ENCODE data around the gene DNAJC4.

The DNAJC4 gene

GRCh38 chr11:64229090-64229743 is 1.1 kb upstream of the DNAJC4 start:
- in situ Hi-C loops (cut with HindIII; ENCODE audit: low pct_ligation_motif_present, low sequenced_read_pairs), result no loop called here
- DNase-seq, result no peak

GRCh38 chr11:64229744-64230170 is 591 bp upstream of the DNAJC4 start:
- Histone ChIP-seq H3K27me3 (replicated peaks) (no peaks in the 10 kb centered on the region), H3K4me3 (ENCODE audit: low read depth, low read length) (peak overlapping the region; percentile 74), H3K36me3 (replicated peaks) (no peaks in the 10 kb centered on the region), H3K27ac (no peak overlapping the region)
- TF ChIP-seq CTCF (IDR thresholded peaks at IDR 0.05; ENCODE audit: low read depth, low read length, missing control alignments), result no peak
- in situ Hi-C loops (cut with HindIII; ENCODE audit: low pct_ligation_motif_present, low sequenced_read_pairs), result no loop called here
- no peak for DNase-seq

More at GRCh38 chr11:64229090-64229743, 1.1 kb upstream of the DNAJC4 start:
- Histone ChIP-seq H3K4me3 (ENCODE audit: low read depth, low read length) (no peak overlapping the region), H3K27me3 (replicated peaks) (no peaks in the 10 kb centered on the region), H3K36me3 (replicated peaks) (no peaks in the 10 kb centered on the region), H3K27ac (no peak overlapping the region)
- TF ChIP-seq CTCF (IDR thresholded peaks at IDR 0.05; ENCODE audit: low read depth, low read length, missing control alignments), result no peak

GRCh38 chr11:64230985-64231365 is 627 bp downstream of the DNAJC4 start:
- no peak for DNase-seq
- no peak overlapping the region for H3K27ac ChIP-seq
- peak overlapping the region; percentile 74 for H3K4me3 ChIP-seq (ENCODE audit: low read depth, low read length)
- no peak for TF ChIP-seq CTCF (IDR thresholded peaks at IDR 0.05; ENCODE audit: low read depth, low read length, missing control alignments)
- no peaks in the 10 kb centered on the region for H3K36me3 ChIP-seq (replicated peaks)
- H3K27me3 ChIP-seq (replicated peaks), result no peaks in the 10 kb centered on the region
- in situ Hi-C loops (cut with HindIII; ENCODE audit: low pct_ligation_motif_present, low sequenced_read_pairs), result no loop called here

- no peaks in the 10 kb centered on the region for H3K27me3 ChIP-seq (replicated peaks)
- in situ Hi-C loops (cut with HindIII; ENCODE audit: low pct_ligation_motif_present, low sequenced_read_pairs), result no loop called here
- H3K36me3 ChIP-seq (replicated peaks), result no peaks in the 10 kb centered on the region
- no peak overlapping the region for H3K4me3 ChIP-seq (ENCODE audit: low read depth, low read length)
- no peak overlapping the region for H3K27ac ChIP-seq
- TF ChIP-seq CTCF (IDR thresholded peaks at IDR 0.05; ENCODE audit: low read depth, low read length, missing control alignments), result no peak
- DNase-seq, result no peak
Measured at GRCh38 chr11:64231546-64231945, 1.2 kb downstream of the DNAJC4 start.

GRCh38 chr11:64232182-64232966 is 2.0 kb downstream of the DNAJC4 start:
- DNase-seq, result no peak
- no peaks in the 10 kb centered on the region for H3K27me3 ChIP-seq (replicated peaks)
- in situ Hi-C loops (cut with HindIII; ENCODE audit: low pct_ligation_motif_present, low sequenced_read_pairs), result no loop called here
- no peak for TF ChIP-seq CTCF (IDR thresholded peaks at IDR 0.05; ENCODE audit: low read depth, low read length, missing control alignments)
- H3K4me3 ChIP-seq (ENCODE audit: low read depth, low read length), result no peak overlapping the region
- H3K36me3 ChIP-seq (replicated peaks), result no peaks in the 10 kb centered on the region
- no peak overlapping the region for H3K27ac ChIP-seq
